ENCODE measurements around the gene RAB11FIP4.

RAB11FIP4 gene

DNA sequence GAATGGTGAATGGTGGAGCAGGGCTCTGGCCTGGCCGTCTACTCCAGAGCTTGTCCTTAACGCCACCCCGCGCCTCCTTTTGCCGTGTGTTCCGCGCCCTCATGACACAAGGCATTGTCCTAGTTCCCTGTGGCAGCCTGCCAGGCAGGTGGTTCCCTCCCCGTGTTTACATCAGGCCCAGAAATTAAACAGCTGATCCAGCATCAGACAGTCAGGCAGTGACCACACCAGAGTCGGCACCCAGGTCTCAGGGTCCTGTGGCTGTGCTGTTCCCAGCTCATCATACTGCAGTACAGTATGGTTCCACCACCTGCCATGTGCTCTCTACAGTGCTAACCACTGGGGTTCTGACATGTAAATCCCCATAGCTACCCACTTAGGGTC lies 119.7 kb downstream of the RAB11FIP4 start:
- TF ChIP-seq CTCF (IDR thresholded peaks at IDR 0.05; ENCODE audit: low read length, missing control alignments) = no peak
- H3K4me3 ChIP-seq (replicated peaks; ENCODE audit: low read depth, low read length) = no peak overlapping the region
- no peak for DNase-seq (ENCODE audit: low read depth)

- H3K4me3 ChIP-seq (replicated peaks; ENCODE audit: low read depth, low read length) = no peak overlapping the region
- DNase-seq (ENCODE audit: low read depth) = no peak
- TF ChIP-seq CTCF (IDR thresholded peaks at IDR 0.05; ENCODE audit: low read length, missing control alignments) = no peak
Observed at GRCh38 chr17:31511580-31511979, 120.1 kb downstream of the RAB11FIP4 start.

DNA sequence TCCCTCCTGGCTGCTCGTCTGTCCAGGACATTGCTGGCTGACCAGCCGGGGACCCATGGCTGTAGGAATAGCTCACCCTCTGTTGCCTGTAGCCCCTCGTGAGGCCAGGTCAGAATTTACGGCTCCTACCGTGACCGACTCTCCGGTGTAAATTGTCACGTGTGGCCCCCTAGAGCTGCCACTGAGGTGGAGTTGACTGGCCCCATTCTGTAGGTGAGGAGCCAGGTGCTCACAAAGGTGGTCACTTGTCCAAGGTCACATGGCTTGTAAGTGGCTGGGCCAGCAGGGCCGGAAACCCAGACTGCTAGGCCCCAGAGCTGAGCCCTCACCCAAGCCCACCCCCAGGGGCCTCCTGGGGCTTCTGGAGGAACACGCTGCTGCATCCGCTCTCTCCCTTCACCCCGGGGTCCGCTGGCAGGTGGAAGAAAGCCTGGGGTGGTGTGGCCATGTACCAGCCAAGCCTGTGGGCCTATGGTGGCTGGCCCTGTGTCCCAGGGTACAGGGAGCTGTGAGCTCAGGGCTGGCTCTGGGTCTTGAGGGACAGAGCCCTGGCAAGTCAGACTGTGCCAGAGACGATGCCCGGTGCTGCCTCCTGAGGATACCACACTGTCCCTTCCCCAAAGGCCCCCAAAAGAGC lies 120.7 kb downstream of the RAB11FIP4 start:
- no peak for TF ChIP-seq CTCF (IDR thresholded peaks at IDR 0.05; ENCODE audit: low read length, missing control alignments)
- no peak overlapping the region for H3K4me3 ChIP-seq (replicated peaks; ENCODE audit: low read depth, low read length)
- no peak for DNase-seq (ENCODE audit: low read depth)

DNA sequence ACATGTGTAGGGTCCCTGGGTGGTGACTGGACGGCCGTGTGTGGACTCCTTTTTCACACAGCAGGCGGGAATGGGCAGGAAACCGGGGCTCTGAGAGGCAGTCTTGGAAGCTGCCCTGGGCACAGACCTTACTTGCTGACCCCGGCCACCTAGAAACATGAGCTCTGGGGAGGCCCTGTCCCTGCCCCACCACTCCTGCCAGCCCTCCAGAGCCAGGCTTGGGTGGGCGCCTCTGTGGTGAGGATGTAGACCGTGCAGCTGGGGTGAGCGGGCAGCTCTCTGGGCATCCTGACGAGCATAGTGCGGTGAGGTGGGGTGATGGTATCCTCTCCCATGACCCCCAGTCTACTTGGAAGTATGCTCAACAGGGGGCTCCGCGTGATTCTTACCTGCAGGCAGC lies 121.3 kb downstream of the RAB11FIP4 start:
- no peak for DNase-seq (ENCODE audit: low read depth)
- no peak for TF ChIP-seq CTCF (IDR thresholded peaks at IDR 0.05; ENCODE audit: low read length, missing control alignments)
- H3K4me3 ChIP-seq (replicated peaks; ENCODE audit: low read depth, low read length) = no peak overlapping the region

- no peak overlapping the region for H3K4me3 ChIP-seq (replicated peaks; ENCODE audit: low read depth, low read length)
- TF ChIP-seq CTCF (IDR thresholded peaks at IDR 0.05; ENCODE audit: low read length, missing control alignments) = no peak
- DNase-seq (ENCODE audit: low read depth) = no peak
Observed at GRCh38 chr17:31513731-31514427, 122.4 kb downstream of the RAB11FIP4 start.

GRCh38 chr17:31515267-31515666 lies 123.8 kb downstream of the RAB11FIP4 start:
- H3K4me3 ChIP-seq (replicated peaks; ENCODE audit: low read depth, low read length) = no peak overlapping the region
- DNase-seq (ENCODE audit: low read depth) = no peak
- no peak for TF ChIP-seq CTCF (IDR thresholded peaks at IDR 0.05; ENCODE audit: low read length, missing control alignments)

DNA sequence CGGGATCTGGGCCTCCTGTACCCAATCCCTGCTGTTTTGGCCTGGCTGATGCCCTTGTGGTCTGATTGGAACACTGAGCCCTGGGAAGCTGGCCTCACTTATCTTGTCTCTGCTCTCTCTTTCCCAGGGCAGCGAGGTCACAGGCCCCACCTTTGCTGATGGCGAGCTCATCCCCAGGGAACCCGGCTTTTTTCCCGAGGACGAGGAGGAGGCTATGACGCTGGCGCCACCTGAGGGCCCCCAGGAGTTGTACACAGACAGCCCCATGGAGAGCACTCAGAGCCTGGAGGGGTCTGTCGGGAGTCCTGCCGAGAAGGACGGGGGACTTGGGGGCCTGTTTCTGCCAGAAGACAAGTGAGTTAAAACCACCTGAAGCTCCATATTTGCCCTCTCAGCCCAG lies 126.0 kb downstream of the RAB11FIP4 start:
- H3K4me3 ChIP-seq (replicated peaks; ENCODE audit: low read depth, low read length) = no peak overlapping the region
- TF ChIP-seq CTCF (IDR thresholded peaks at IDR 0.05; ENCODE audit: low read length, missing control alignments) = peak; percentile 15
- no peak for DNase-seq (ENCODE audit: low read depth)

All from fibroblast of pulmonary artery (primary cell).